HG02970 (cell line): ENCODE measurements around the gene MYH14.

Experiments
- ATAC-seq: cut with Tn5 transposase; IDR thresholded peaks from one replicate; pipeline ENCODE4 v1.9.1; 2021; ENCODE audit warnings: mild to moderate bottlenecking, moderate library complexity, moderate number of reproducible peaks; ENCODE audit not compliant: unreplicated experiment, low FRiP score

The MYH14 gene

DNA sequence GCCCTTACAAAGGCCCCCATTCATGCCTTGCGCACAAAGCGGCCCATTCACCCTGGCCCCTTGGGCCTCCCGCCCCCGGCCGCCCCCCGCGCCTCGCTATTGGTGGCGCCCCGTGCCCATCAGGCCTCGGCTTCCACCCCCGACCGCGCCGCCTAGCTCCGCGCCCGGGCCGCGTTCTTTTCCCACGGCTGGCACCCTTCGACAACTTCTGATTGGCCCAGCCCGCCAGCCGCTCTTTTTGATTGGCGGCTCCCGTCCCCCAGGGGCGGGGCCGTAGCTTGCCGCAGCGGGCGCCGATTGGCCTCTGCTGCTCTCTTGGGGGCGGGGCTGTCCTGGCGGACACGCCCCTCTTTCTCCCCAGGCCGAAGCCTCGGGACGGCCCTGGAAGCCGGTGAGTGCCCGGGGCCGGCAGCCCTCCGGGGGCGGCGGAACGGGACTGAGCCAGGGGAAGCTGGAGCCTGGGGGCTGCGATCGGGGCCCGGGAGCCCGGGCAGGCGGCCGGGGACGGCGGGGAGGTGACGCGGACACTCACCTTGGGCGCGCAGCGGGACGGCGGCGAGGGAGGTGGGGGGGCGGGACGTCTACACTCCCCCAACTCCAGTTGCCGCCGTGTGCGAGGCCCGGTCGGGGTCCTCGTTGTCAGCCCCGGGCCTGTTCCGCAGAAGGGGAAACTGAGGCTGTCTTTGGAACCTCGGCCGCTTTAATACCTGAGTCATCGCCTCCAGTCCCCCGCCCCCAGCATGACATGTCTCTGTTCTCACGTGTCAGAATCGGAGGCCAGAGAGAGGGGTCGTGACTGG is at the start of gene MYH14:
Gene MYH14 (plus strand): TSS at position 342 of the 800 bp plus-strand sequence. CDS start 6,744 bp downstream, outside the sequence.
- no peak for ATAC-seq

DNA sequence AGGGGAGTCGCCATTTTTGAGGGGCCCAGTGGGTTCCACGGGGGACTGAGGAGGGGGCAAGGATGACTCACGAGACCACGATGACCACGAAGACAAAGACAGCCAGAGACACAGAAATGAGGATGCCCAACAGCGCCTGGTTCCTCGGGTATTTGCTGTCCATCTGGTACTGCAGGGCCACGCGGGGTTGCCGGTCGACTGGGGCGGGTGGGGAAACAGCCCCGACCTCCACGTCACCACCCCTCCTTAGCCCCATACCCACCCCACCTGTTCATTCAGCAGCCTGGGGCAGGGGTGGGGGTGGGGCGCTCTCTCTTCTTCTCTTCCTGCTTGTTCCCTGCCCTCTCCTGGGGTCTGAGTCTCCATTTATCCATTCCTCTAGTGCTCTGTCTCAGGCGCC is 48.9 kb upstream of the MYH14 start:
- no peak for ATAC-seq

DNA sequence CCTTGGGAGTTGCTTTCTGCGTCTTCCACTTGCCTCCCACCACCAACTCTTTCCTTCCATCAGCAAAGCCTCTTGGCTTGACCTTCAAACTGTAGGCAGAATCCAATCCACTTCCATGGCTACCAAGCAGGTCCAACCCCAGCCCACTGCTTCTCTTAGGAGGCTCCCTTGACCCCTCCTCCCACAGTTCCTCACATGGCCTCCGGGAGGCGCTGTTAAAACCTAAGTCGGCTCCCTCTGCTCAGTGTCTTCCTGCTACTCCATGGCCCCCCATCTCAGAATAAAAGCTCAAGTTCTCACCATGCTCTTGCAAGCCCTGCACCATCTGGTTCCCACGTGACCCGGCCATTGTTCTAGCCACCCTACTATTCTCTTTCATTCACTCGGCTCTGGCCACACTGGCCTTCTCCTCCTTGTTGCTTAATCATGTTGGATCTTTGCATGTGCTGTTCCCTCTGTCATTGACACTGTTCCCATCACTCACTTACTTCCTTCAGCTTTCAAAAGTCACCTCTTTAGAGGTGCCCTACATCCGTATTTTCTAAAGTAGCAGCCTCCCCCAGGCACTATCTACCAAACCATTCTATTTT is 47.8 kb upstream of the MYH14 start:
- ATAC-seq = no peak

DNA sequence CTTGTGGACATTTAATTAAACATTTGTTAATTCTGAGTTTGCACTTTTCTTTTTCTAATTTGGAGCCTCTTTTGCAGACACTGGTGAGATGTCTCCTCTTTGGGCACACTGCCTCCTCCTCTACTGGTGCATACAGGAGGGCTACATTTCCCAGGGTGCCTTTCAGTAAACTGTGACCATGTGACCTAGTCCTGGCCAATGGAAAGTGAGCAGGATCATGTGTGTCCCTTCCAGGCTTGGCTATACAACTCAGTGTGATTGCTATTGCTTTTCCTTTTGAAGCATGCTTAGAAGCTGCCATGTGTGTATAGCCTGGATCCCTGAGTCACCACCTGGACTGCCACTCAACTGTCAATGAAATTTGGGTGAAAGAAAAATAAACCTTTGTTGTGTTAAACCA is 44.8 kb upstream of the MYH14 start:
- no peak for ATAC-seq

DNA sequence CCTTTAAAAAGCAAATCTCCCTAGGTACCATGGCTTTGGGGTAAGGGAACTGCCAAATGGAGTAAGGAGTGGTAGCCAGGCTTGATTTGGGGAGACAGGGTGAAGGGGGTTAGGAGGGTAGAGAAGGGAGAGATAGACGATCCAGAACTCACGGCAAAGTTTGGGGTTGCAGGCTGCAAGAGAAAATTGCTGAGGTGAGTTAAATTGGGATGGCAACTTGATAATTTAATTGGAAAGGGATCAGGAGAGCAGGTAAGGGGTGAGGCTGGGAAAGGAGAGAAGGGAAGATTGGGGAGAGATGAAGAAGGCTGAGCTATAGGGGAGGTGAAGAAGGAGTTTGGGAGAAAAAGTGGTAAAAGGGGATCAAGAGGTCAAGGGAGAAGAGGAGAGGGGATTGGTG is 44.3 kb upstream of the MYH14 start:
- no peak for ATAC-seq

DNA sequence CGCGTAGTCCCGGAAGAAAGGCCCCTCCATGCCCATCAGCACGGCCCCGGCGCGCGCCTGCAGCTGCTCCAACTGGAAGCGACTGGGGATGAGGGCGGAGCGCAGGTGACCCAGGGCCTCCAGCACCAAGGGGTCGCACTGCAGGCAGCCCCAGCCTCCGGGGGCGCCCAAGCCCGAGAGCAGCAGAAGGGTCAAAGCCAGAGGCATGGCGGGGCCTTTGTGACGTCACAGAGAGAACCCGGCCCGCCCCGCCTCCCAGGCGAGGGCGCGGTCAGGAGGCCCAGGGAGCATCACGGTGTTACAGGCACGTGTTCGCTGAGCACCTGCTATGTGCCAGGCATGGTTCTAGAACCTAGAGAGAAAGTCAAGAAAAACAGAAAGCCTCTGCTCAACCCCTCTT is 40.4 kb upstream of the MYH14 start, which contains the start of gene IZUMO2:
Gene IZUMO2 (minus strand): TSS at position 294 of the 400 bp plus-strand sequence. CDS start 87 bp downstream, at position 207.
- ATAC-seq = no peak

DNA sequence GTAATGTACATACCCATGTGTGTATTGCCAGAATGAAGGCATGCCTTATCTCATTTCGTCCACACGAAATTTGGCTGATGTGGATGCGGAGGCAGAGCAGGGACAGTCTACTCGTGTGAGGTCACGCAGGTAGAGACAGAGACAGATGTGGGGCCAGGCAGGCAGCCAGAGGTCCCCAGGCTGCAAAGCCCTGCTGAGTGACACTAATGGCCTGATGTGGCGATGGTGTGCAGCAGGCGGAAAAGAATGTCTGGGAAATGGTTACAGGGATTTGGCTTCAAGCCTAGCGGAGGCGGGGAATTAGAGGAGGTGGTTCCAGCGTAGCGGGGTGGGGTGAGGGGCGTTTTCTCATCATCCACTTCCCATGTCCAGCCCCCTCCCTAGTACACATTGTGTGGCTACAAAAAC is 36.1 kb upstream of the MYH14 start:
- no peak for ATAC-seq

DNA sequence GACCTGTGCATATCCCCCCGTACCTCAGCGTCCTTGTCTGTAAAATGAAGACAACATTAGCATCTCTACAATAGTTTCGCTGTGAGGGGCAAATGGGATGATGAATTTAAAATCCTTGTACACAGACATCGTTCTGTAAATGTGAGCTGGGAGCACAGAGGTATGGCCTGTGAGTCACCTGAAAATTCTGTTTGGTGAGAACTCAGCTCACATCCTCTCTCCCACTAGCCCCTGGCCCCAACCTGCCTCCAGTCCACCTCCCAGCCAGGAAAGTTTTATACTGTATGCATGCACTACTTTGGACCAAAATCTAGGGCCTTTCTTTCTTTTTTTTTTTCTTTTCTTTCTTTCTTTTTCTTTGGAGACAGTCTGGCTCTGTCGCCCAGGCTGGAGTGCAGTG is 31.7 kb upstream of the MYH14 start:
- ATAC-seq = no peak

DNA sequence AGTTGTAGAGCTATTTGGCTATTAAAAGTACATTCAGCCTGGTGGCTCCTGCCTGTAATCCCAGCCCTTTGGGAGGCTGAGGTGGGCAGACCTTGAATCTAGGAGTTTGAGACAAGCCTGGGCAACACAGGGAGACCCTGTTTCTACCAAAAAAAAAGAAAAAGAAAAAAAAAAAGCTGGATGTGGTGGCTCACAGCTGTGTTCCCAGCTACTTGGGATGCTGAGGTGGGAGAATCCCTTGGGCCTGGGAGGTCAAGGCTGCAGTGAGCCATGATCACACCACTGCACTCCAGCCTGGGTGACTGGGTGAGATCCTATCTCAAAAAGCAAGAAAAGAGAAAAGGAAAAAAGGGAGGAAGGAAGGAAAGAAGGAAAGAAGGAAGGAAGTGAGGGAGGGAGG is 30.7 kb upstream of the MYH14 start:
- no peak for ATAC-seq

DNA sequence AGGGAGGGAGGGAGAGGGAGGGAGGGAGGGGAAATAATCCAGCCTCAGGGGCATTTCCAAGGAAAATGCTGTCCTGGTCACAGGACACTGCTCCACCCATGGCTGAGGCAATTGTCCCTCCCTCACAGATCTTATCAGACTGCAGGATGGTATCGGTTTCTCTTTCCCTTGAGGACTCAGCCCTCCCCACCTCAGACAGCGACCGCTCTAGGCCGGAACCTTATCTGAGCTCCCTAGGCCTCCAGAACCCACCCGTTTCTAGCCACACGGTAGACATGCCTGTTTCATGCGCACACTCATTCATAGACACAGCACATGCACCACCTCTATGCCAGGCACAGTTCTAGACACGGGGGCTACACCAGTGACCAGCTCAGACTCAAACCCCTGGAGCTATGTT is 30.3 kb upstream of the MYH14 start:
- ATAC-seq = no peak

DNA sequence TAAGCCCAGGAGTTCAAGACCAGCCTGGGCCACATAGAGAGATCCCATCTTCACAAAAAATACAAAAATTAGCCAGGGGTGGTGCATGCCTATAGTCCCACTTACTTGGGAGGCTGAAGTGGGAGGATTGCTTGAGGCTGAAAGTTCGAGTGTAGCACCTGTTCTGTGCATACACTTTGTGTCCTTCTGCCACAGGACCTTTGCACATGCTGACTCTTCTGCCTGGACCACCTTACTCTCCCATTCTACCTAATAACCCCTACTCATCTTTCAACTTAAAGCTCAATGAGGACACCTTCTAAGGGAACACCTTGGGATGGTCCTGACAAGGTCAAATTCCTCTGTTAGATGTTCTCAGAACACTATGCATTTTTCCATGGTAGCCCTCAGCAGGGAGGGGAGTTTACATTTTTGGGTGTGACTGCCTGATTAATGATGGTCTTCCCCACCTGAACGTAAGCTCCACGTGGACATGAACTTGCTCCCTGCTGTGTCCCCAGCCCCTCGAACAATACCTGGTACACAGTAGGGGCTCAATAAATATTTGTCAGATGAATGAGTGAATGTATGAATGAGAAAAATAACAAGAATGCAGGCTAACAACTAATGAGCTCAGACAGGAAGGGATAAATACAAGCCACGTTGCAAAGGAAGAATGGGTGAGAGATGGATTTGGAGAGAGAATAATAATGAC is 29.2 kb upstream of the MYH14 start:
- no peak for ATAC-seq

DNA sequence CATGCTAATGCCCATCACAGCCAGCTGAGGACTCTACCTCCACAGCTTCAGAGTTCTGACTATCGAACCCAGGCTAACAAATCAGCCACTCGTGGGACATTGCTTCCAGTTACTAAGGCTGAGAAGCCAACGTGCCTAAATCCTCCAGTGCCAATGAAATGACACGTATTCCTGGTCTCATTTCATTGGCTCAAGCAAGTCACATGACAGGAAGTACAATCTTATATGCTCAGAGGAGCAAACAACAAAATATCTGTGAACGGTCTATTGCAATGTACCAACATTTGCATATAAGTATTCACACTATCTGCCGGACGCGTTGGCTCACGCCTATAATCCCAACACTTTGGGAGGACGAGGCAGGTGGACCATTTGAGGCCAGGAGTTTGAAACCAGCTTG is 27.5 kb upstream of the MYH14 start:
- no peak for ATAC-seq

DNA sequence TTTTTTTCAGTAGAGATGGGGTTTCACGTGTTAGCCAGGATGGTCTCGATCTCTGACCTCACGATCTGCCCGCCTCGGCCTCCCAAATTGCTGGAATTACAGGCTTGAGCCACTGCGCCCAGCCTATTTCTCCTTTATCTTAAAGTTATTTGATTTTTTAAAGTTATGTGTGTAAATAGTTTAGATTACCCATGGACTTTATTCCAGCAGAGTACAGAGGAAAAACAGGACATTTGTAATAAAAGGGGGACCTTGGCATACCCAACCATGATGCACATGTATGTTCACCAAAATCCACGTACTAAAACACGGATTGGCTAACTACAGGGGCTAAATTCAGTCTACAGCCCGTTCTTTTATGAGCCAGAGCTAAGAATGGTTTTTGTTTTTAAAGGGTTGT is 26.6 kb upstream of the MYH14 start:
- ATAC-seq = no peak

DNA sequence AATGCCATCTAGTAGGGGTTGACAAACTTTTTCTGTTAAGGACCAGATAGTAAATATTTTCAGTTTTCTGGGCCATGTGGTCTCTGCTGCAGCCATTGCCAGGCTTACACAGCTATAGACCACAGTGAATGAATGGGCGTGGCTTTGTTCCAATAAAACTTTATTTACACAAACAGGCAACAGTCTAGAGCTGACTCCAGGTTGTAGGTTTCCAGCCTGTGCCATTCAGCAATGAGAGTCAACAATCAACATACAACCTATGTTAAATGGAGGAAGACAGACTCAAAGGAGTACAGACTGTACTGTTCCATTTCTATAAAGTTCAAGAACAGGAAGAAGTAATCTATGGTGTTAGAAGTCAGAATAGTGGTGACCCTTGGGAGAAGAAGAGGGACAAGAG is 25.1 kb upstream of the MYH14 start:
- no peak for ATAC-seq

DNA sequence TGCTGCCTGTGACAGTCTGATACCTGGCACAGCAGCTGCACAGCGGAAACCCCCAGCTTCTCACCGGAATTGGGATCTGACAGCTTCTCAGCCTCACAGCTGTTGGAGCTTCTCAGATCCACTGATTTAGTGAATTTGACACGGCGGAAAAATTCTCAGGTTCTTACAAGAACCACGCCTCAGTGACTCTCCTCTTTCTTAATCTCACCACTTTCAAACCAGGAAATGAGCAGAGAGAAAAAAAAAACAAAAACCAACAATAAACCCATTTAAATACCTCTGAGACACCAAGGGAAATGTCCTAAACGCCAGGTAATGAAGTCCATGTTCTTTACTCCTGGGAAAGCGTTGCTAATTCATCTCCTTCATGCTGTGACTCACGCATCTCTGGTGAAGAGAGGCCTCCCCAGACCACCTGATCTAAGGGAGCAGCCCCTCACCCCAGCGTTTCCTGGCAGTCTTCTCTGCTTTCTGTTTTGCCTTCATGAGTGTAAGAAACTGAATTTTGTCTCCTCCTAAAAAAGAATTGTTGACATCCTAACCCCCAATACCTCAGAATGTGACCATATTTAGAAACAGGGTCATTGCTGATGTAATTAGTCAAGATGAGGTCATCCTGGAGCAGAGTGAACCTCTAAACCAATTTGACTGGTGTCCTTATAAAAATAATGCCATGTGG is 24.4 kb upstream of the MYH14 start:
- ATAC-seq = no peak

DNA sequence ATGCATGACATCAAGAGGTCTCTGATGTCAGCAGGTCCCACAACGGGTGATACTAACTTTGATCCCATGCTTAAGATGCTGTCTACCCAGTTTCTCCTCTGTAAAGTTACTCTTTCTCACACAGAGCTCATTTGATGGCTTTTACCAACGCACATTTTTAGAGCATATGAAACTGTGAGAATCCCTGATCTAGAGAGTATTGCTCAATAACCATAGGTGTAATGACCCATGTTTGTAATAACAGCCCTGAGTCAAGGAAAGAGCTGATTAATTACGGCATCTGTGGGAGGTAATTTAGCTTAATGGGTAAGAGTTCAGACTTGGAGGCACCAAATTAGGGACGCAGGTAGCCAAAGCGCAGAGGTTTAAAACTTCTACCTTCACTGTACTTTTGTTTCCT is 22.3 kb upstream of the MYH14 start:
- no peak for ATAC-seq

DNA sequence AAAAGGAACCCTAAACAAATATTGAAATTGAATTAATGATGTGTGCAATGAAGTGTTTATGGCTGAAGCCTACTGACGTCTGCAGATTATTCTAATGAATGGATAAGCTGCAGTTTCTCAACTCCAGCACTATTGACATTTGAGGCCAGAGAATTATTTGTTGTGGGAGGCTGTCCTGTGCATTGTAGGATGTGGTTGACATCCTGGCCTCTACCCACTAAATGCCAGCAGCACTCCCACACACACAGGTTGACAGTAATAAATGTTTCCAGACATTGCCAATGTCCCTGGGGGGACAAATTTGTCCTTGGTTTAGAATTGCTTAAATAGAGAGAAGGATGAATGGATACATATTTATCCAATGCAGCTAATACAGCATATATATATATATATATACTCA is 19.2 kb upstream of the MYH14 start:
- ATAC-seq = no peak

DNA sequence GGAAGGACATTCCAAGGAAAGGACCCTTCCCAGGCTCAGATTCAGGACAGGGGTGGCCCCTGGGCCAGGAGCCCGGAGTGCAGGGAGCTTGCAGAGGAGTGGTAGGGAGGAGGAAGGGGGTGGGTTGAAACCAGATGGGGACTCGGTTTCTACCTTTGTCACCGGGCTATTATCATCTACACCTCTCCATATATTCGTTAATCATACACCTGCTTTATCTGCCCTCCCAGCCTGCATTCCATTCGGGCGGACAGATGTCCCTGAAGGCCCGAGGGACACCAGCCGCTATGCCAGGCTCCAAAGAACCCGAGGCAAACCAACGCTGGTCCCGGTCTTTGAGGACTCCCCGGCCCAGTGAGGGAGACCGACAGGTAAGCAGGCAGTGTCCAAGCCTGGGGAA is 15.5 kb upstream of the MYH14 start:
- no peak for ATAC-seq

DNA sequence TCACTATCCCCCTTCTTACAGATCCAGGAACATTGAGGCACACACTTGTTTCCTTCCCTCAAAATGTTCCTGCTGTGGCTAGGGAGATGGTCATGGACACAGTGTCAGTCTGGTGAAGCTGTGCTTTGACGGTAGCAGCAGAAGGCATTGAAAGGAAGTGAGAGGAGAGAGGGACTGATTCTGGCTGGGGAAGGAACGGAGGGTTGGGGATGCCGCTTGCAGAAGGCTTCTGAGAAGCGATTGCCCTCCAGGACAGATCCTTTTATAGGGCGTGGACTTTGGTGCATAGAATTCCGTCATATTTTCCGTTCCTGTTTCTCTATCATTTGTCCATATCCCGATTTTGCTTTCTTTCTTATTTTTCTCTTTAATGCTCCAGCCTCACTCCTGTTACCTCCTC is 14.1 kb upstream of the MYH14 start:
- no peak for ATAC-seq

DNA sequence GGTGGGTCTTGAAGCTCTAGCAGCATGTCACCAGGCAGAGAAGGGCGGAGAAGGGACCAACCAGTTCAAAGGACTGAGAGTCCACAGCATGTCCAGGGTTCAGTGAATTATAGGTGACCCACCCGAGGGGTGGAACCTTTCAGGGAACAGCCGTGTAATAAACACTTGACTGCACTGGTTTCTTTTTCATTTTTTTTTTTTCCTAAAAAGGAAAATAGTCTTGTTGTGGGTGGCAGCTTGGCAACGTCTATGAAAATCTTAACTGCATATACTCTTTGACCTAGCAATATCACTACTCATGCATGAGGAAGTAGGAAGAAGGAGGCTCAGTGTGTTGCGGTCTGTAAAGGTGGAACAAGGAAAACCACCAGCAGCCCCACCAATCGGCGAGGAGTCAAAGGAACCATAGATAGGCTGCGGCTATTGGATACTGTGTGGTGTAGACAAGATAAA is 13.0 kb upstream of the MYH14 start:
- no peak for ATAC-seq

DNA sequence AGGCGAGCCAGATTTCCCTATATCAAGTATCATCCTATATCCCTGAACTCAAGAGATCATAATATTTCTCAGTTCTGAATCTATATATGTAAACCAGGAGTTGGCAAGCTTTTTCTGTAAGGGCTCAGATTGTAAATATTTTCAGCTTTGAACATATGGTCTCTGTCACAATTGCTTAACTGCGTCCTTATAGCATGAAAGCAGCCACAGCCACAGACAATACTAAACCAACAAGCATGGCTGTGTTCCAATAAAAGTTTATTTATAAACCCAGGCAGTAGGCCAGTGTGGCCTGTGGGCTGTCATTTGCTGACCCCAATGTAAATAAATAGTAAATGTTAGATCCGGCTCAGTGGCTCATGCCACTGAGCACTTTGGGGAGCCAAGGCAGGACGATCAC is 12.2 kb upstream of the MYH14 start:
- no peak for ATAC-seq
